MM.1S (cell line): ENCODE data around the gene ZNF74.

Experiments
- EZH2 ChIP-seq: fragments of 300-600 bp; sonication (generic); optimal IDR thresholded peaks from 2 replicates; pipeline ENCODE3; 2017; ENCODE audit warnings: low read depth, mild to moderate bottlenecking, antibody characterized with exemption, low read length, mixed read lengths
- TF ChIP-seq, protein P1 (sequence below): fragments of 300-600 bp; sonication (generic); IDR thresholded peaks from 2 replicates; pipeline ENCODE4 v1.5.1; 2016; ENCODE audit warnings: antibody characterized with exemption, low read length, mixed read lengths

DNA sequence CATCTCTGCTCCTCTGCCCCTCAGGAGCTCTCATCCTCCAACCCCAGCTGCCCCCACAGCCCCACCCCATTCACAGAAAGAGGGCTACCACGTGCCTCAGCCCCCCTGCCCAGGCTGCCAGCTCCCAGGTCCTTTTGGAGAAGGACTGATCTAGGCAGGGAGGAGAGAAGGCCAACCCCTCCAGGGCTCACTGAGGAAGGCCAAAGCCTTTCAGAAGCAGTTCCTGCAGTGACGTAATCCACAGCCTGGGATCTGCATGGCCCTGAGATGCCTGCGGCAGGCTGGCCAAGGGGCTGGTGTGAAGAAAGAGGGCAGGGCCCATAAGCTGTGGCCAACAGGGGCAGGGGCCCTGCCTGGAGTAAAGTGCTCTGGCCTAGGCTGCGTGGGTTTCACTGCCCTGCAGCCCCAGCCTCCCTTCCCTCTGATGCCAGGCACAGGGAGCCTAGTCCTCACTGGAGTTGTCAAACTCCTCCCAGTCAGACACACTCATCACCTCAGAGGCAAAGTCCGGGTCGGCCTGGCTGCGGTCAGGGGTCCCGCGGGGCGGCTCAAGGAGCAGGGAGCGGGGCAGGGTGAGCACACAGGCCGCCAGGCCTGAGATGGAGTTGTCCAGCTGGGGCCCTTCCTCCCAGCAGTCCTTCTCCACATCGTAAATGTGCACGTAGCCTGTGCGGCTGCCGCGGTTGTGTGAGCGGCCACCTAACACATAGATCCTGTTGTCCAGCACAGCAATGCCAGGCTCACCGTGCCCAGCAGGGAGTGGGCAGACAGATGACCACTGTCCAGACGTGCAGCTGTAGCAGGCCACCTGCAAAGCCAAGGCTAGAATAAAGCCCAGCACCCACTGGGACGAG lies 47.9 kb downstream of the ZNF74 start:
- TF ChIP-seq EZH2, result no peak
- TF ChIP-seq, protein P1, sequence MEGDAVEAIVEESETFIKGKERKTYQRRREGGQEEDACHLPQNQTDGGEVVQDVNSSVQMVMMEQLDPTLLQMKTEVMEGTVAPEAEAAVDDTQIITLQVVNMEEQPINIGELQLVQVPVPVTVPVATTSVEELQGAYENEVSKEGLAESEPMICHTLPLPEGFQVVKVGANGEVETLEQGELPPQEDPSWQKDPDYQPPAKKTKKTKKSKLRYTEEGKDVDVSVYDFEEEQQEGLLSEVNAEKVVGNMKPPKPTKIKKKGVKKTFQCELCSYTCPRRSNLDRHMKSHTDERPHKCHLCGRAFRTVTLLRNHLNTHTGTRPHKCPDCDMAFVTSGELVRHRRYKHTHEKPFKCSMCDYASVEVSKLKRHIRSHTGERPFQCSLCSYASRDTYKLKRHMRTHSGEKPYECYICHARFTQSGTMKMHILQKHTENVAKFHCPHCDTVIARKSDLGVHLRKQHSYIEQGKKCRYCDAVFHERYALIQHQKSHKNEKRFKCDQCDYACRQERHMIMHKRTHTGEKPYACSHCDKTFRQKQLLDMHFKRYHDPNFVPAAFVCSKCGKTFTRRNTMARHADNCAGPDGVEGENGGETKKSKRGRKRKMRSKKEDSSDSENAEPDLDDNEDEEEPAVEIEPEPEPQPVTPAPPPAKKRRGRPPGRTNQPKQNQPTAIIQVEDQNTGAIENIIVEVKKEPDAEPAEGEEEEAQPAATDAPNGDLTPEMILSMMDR, result no peak
